Measurements from ENCODE around the gene PMVK. TPM values are rescaled to one million over a fixed set of nuclear protein-coding genes. Genes with fewer than 3 reads are reported as not detected.
A peak's percentile ranks its signal among the peaks of the same experiment; 100 is the strongest.
"Not testable (repeated sequence)": the region's sequence is repeated elsewhere in the genome, so short reads cannot be mapped to it uniquely, and the experiment has no call there.

PMVK gene
- total and polyA plus RNA-seq, 2 experiments from 2014 or later: 12.5 to 53.5 TPM

- Histone ChIP-seq H3K36me3 (replicated peaks; ENCODE audit: insufficient read depth, low read depth) (no peaks in the 10 kb centered on the region), H3K9me2 (replicated peaks; ENCODE audit: insufficient read depth) (no peaks in the 10 kb centered on the region), H4K20me1 (ENCODE audit: insufficient read depth, poor library complexity, severe bottlenecking) (no peaks in the 10 kb centered on the region), H3K4me3 (no peak overlapping the region), H2AFZ (no peak overlapping the region), H3K79me2 (no peaks in the 10 kb centered on the region), H3K9me3 (ENCODE audit: low read depth) (no peaks in the 10 kb centered on the region), H3K27me3 (no peaks in the 10 kb centered on the region), H3K27ac (no peak overlapping the region), H3K4me2 (no peak overlapping the region), H3K4me1 (ENCODE audit: insufficient read depth) (no peaks in the 10 kb centered on the region)
- no peak for DNase-seq (ENCODE audit: low spot score)
- no peak for TF ChIP-seq CTCF (IDR thresholded peaks at IDR 0.05; ENCODE audit: poor library complexity)
- TF ChIP-seq EZH2 (IDR thresholded peaks at IDR 0.05; ENCODE audit: borderline replicate concordance): no peak
- no peak for TF ChIP-seq EZH2phosphoT487 (IDR thresholded peaks at IDR 0.05; ENCODE audit: low read depth, severe bottlenecking, unreplicated experiment)
- WGBS (ENCODE audit: low lambda C conversion rate, missing lambda C conversion rate): 88% methylated on average over 5 of the region's 5 CpGs
These were observed 25.7 kb downstream of the PMVK start for GRCh38 chr1:154910851-154911250.

GRCh38 chr1:154908937-154909336 lies 27.6 kb downstream of the PMVK start:
- WGBS (ENCODE audit: low lambda C conversion rate, missing lambda C conversion rate): 89% methylated on average over 5 of the region's 5 CpGs
- Histone ChIP-seq H3K4me2 (no peak overlapping the region), H3K27me3 (no peaks in the 10 kb centered on the region), H3K9me3 (ENCODE audit: low read depth) (no peaks in the 10 kb centered on the region), H3K4me1 (ENCODE audit: insufficient read depth) (no peaks in the 10 kb centered on the region), H3K4me3 (no peak overlapping the region), H3K79me2 (no peaks in the 10 kb centered on the region), H4K20me1 (ENCODE audit: insufficient read depth, poor library complexity, severe bottlenecking) (no peaks in the 10 kb centered on the region), H3K9me2 (replicated peaks; ENCODE audit: insufficient read depth) (no peaks in the 10 kb centered on the region), H3K36me3 (replicated peaks; ENCODE audit: insufficient read depth, low read depth) (no peaks in the 10 kb centered on the region), H3K27ac (no peak overlapping the region), H2AFZ (no peak overlapping the region)
- no peak for TF ChIP-seq CTCF (IDR thresholded peaks at IDR 0.05; ENCODE audit: poor library complexity)
- TF ChIP-seq EZH2phosphoT487 (IDR thresholded peaks at IDR 0.05; ENCODE audit: low read depth, severe bottlenecking, unreplicated experiment): no peak
- no peak for TF ChIP-seq EZH2 (IDR thresholded peaks at IDR 0.05; ENCODE audit: borderline replicate concordance)
- DNase-seq (ENCODE audit: low spot score): no peak

- not testable (repeated sequence) for H2AFZ ChIP-seq; H3K4me1 ChIP-seq (ENCODE audit: insufficient read depth); H3K9me3 ChIP-seq (ENCODE audit: low read depth); H4K20me1 ChIP-seq (ENCODE audit: insufficient read depth, poor library complexity, severe bottlenecking); H3K79me2 ChIP-seq; H3K4me3 ChIP-seq; H3K36me3 ChIP-seq (replicated peaks; ENCODE audit: insufficient read depth, low read depth); H3K27ac ChIP-seq; DNase-seq (ENCODE audit: low spot score); H3K27me3 ChIP-seq; H3K9me2 ChIP-seq (replicated peaks; ENCODE audit: insufficient read depth); H3K4me2 ChIP-seq
- 78% methylated on average over 3 of the region's 3 CpGs for WGBS (ENCODE audit: low lambda C conversion rate, missing lambda C conversion rate)
These were observed 28.4 kb downstream of the PMVK start for GRCh38 chr1:154908129-154908528.

GRCh38 chr1:154906621-154907081 lies 29.9 kb downstream of the PMVK start:
- Histone ChIP-seq H3K36me3 (replicated peaks; ENCODE audit: insufficient read depth, low read depth) (no peaks in the 10 kb centered on the region), H3K4me1 (ENCODE audit: insufficient read depth) (no peaks in the 10 kb centered on the region), H3K79me2 (no peaks in the 10 kb centered on the region), H3K4me3 (no peak overlapping the region), H3K27ac (no peak overlapping the region), H2AFZ (no peak overlapping the region), H3K9me2 (replicated peaks; ENCODE audit: insufficient read depth) (no peaks in the 10 kb centered on the region), H4K20me1 (ENCODE audit: insufficient read depth, poor library complexity, severe bottlenecking) (no peaks in the 10 kb centered on the region), H3K4me2 (no peak overlapping the region), H3K9me3 (ENCODE audit: low read depth) (no peaks in the 10 kb centered on the region), H3K27me3 (no peaks in the 10 kb centered on the region)
- WGBS (ENCODE audit: low lambda C conversion rate, missing lambda C conversion rate): 86% methylated on average over 7 of the region's 7 CpGs
- TF ChIP-seq CTCF (IDR thresholded peaks at IDR 0.05; ENCODE audit: poor library complexity) (peak; percentile 26), EZH2phosphoT487 (IDR thresholded peaks at IDR 0.05; ENCODE audit: low read depth, severe bottlenecking, unreplicated experiment) (no peak)
- no peak for DNase-seq (ENCODE audit: low spot score)
